ENCODE results near the gene TRIM62.
"Not testable (repeated sequence)": the region's sequence is repeated elsewhere in the genome, so short reads cannot be mapped to it uniquely, and the experiment has no call there.

The TRIM62 gene

DNA sequence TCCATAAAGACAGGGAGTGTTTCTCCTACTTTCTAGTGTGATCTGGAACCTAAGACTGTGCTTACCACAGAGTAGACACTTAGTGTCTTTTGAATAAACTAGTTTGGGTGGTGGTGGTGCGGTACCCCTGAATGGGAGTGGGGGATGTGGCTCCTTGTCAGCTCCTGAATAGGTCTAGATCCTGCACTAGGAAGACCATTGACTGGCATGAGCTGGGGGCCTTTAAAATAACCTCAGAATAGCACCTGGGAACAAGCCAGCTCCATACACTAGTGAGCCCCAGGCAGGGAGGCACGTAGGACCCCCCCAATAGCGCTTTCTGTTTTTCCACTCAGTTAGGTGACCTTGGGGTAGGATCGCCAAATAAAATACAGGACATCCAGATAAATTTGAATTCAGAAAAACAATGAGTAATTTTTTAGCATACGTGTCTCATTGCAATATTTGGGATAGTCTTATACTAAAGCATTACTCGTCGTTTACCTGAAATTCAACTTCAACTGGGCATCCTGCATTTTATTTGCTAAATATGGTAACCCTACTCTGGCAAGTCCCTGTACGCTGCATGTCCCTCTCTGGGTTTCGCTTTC lies 55.3 kb downstream of the TRIM62 start:
- in situ Hi-C loops (cut with HindIII; ENCODE audit: low sequenced_read_pairs): no loop called here
- H3K4me3 ChIP-seq (ENCODE audit: low read depth, low read length): peak overlapping the region; percentile 79
- no peak for TF ChIP-seq CTCF (IDR thresholded peaks at IDR 0.05; ENCODE audit: low read depth, low read length)
- DNase-seq (ENCODE audit: low read depth, low spot score): no peak

- DNase-seq (ENCODE audit: low read depth, low spot score); in situ Hi-C loops (cut with HindIII; ENCODE audit: low sequenced_read_pairs); H3K4me3 ChIP-seq (ENCODE audit: low read depth, low read length): not testable (repeated sequence)
Observed at GRCh38 chr1:33124647-33125046, 57.2 kb downstream of the TRIM62 start.

DNA sequence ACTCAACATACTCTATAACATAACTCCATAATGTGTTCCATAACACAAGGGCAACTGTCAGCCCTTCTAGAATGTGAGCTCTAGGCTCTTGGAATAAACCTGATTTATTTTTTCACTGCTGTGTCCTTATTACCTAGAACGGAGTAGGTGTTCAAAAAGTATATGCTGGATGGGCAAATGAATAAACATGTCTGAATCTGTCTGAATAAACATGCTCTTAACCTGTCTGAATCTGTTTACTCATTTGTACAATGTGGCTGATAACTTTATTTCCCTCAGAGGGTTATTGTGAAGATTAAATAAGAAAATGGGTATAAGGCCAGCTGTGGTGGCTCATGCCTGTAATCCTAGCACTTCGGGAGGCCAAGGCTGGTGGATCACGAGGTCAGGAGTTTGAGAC lies 58.6 kb downstream of the TRIM62 start:
- no peak for TF ChIP-seq CTCF (IDR thresholded peaks at IDR 0.05; ENCODE audit: low read depth, low read length)
- in situ Hi-C loops (cut with HindIII; ENCODE audit: low sequenced_read_pairs): no loop called here

GRCh38 chr1:33122483-33123178 lies 59.2 kb downstream of the TRIM62 start:
- DNase-seq (ENCODE audit: low read depth, low spot score): no peak

More for the DNA sequence above, 58.6 kb downstream of the TRIM62 start:
- DNase-seq (ENCODE audit: low read depth, low spot score): no peak
- H3K4me3 ChIP-seq (ENCODE audit: low read depth, low read length): no peak overlapping the region

GRCh38 chr1:33121728-33122127 lies 60.1 kb downstream of the TRIM62 start:
- TF ChIP-seq CTCF (IDR thresholded peaks at IDR 0.05; ENCODE audit: low read depth, low read length): no peak
- DNase-seq (ENCODE audit: low read depth, low spot score): no peak
- in situ Hi-C loops (cut with HindIII; ENCODE audit: low sequenced_read_pairs): no loop called here
- no peak overlapping the region for H3K4me3 ChIP-seq (ENCODE audit: low read depth, low read length)

More at GRCh38 chr1:33122483-33123178, 59.2 kb downstream of the TRIM62 start:
- no peak overlapping the region for H3K4me3 ChIP-seq (ENCODE audit: low read depth, low read length)
- TF ChIP-seq CTCF (IDR thresholded peaks at IDR 0.05; ENCODE audit: low read depth, low read length): no peak
- in situ Hi-C loops (cut with HindIII; ENCODE audit: low sequenced_read_pairs): no loop called here

GRCh38 chr1:33120436-33121231 lies 61.2 kb downstream of the TRIM62 start:
- H3K4me3 ChIP-seq (ENCODE audit: low read depth, low read length): no peak overlapping the region
- in situ Hi-C loops (cut with HindIII; ENCODE audit: low sequenced_read_pairs): no loop called here
- TF ChIP-seq CTCF (IDR thresholded peaks at IDR 0.05; ENCODE audit: low read depth, low read length): no peak
- DNase-seq (ENCODE audit: low read depth, low spot score): no peak
